Lung microvascular endothelial cell (primary cell): Measurements from ENCODE around the gene TTLL8. TPM values are rescaled to one million over a fixed set of nuclear protein-coding genes. Genes with fewer than 3 reads are reported as not detected.
"Not testable (repeated sequence)": the region's sequence is repeated elsewhere in the genome, so short reads cannot be mapped to it uniquely, and the experiment has no call there.

Experiments
- DNase-seq, 2 donors: peaks; one replicate each; pipeline versions ENCODE4 v3.0.0 to v3.0.0-alpha.2; 2010; ENCODE audit warnings: low read depth in 2 of 2
- total RNA-seq: library from RNA; depleted of rRNA; stranded (reverse); fragments of >200 nt; gene quantifications from 2 replicates; pipeline ENCODE4 v1.2.1, GENCODE V29; 2014

The TTLL8 gene
- not detected in 2 replicates for total RNA-seq

DNA sequence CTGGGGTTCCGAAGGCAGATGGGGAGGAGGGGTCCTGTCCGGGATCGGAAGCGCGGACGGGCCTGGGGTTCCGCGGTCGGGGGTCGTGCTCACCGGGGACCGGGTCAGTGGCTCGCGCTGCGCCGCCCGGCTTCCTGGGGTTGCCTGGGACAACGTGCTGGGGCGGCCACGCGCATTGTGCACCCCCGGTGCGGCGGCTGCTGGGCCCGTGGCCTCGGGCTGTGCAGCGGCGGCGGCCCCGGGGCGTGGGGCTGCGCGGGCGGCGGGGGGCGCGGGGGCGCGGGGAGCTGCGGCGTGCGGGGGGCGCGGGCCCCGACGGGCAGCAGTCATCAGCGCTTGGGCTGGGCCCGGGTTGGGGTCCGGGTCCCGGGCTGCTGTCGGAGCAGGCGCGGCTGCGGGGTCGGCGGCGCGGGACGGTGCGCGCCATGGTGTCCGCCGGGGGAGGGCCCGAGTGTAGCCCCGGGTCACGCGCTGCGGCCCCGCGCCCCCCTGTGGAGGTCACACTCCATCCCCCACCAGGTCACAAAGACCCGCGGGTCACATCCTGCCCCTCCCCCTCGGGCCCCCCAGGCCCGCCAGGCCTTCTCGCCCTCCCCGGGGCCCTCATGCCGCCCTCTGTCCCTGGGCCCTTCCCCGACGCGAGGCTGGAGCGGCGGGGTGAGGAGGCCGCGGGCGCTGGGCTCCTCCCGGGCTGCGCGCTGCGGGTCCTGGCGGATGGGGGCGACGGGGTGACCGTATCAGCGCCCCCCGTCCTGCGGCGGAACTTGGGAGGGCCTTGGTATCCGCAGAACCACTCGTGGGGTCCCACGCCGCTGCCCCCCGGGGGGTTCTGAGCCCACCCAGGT, at the start of gene TTLL8:
Gene TTLL8, minus strand, starts transcription at position 238 of the 845 bp plus-strand sequence.
- no peak for DNase-seq

DNA sequence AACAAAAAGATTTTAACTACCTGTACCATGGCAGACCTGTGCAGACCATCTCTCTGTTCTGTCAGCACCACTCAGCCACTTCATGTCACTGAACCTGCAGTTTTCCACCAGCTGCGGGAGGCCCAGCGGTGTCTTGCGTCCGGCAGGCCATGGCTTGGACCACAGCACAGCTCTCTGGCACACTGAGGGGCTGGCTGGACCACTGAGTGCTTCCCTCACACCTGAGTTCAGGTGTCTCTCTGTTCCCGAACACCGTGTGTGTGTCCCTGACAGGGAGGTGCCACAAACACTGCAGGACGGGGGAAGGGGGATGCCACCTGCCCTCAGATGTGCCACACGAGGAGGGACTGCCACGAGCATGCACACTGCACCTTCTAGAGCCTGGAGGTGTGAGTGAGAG, 49.4 kb upstream of the TTLL8 start:
- DNase-seq: no peak

- DNase-seq: peak; percentile 69 to 70
Measured at GRCh38 chr22:50105208-50106100, 47.4 kb upstream of the TTLL8 start.

DNA sequence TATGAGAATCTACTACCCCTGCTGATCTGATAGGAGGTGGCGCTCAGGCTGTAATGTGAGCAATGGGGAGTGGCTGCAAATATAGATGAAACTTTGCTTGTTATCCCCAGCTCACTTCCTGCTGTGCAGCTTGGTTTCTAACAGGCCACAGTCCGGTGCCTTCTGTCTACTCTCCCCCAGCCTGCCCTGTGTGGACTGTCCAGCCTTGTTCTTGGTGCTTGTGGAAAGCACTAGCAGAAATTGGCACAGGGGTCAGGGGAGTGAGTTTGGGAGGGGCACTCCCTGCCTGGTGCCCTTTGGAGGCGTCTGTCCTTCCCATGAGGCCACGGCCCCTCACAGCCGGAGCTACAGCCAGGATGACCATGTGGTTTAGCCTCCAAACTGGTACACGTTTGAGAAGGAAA, 46.0 kb upstream of the TTLL8 start:
- DNase-seq: no peak

- DNase-seq: peak in 1 of 2 donors; percentile 33
Measured at GRCh38 chr22:50102946-50103345, 44.8 kb upstream of the TTLL8 start.

DNA sequence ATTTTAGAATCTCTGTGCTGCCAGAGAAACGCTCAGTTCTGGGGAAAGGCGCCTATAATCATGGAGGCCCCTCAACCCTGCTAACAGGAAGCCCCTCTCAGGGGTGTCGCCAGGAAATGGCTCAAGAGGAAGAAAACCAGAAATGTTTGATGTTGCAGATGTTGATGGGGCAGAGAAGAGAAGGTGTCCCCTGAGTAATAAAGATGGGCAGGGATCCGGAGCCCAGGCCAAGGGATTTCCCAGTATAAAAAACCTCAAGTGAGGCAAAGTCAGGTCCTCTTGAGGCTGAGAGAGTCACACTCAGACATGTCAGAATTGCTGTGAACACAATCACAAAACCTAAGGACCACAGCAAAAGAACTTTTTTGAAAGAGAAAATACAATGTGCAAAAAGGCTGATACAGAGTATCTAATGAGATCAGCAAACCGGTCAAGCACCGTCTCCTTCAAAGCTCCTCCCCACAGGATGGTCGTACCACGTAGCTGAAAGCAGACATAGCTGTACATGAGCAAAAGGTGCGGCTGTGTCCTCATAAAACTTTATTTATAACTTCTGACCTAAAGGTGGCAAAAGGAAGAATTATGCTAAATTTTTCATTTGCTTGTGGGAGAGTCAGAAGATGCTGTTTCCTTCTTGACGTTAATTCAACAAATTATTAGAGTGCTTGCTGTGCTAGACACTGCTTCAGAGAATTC, 43.9 kb upstream of the TTLL8 start:
- no peak for DNase-seq

DNA sequence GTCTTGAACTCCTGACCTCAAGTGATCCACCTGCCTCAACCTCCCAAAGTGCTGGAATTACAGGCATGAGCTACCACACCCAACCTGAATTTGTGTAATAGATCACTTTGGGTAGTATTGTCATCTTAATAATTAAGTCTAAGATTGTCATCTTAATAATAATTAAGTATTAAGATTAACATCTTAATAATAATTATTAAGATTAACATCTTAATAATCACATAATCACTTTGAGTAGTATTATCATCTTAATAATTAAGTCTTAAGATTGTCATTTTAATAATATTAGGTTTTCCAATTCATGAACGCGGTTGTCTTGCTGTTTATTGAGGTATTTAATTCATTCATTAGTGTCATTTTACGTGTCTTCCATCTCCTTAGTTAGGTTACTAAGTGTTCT, 40.0 kb upstream of the TTLL8 start:
- DNase-seq: no peak

GRCh38 chr22:50092342-50092741, 34.2 kb upstream of the TTLL8 start:
- no peak for DNase-seq

- no peak for DNase-seq
Measured at GRCh38 chr22:50091092-50091768, 33.1 kb upstream of the TTLL8 start.

DNA sequence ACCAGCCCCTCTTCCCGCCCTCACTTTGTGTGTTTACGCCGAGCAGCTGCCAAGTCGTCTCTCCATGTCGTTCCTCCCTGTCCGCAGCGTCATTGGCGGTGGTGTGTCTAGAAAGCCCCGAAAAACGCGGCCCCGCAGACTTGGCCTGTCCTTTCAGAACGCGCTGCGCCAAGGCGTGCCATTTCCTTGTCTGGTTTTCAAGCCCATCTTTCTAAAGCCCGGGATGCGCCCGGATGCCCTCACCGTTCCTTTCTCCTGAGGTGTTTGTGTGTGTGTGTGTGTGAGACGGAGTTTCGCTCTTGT, 32.3 kb upstream of the TTLL8 start:
- DNase-seq: no peak

GRCh38 chr22:50089682-50090411, 31.7 kb upstream of the TTLL8 start, which contains the start of gene MOV10L1:
Gene MOV10L1, plus strand, starts transcription at chr22:50090006. Its CDS starts 83 bp downstream, at chr22:50090089.
- peak; percentile 50 to 59 for DNase-seq

DNA sequence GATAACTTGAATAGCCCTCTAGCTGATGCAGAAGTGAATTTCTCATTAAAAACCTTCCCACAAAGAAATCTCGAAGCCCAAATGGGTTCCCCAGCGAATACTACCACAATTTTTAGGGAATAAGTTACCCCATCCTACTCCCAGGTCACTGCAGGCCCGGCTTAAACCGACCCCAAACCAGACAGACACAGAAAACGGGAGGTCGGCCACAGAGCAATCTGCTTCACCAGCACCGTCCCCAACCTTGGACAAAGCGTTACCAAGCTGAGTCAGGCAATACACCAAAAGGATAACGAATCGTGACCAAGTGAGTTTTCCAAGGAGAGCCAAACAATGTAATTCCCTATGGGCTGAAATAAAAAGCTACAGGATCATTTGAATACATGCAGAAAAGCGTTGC, 31.1 kb upstream of the TTLL8 start:
- no peak for DNase-seq

DNA sequence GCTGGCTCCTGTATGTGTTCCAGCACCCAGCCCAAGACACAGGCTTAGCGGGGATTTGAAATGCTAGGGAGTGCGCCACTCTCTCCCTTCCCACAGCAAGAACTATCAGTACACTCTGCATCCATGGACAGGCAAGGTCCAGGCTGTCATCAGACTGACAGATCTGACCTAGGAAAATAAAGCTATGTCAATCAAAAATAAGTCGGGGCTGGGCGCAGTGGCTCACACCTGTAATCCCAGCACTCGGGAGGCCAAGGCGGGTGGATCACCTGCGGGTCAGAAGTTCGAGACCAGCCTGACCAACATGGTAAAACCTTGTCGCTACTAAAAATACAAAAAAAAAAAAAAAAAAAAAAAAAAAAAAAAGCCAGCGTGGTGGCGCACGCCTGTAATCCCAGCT, 30.0 kb upstream of the TTLL8 start:
- no peak for DNase-seq

DNA sequence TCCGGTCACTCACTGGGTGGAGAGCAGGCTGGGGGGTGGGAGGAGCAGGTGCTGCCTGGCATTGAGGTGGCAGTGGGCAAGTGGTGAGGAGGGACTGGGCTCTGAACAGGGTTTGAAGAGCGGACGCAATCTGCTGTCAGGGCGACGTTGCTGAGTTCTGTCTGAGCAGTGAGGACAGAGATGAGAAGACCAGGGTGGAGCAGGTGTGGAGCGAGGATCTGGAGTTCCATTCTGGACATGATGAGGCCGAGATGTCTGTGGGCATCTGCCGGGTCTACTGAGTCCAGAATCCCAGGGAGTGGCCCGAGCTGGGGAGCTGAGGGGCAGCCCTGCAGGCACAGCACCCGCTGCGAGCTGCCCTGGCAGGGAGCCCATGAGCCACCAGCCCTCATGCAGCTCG, 29.5 kb upstream of the TTLL8 start:
- DNase-seq: no peak

DNA sequence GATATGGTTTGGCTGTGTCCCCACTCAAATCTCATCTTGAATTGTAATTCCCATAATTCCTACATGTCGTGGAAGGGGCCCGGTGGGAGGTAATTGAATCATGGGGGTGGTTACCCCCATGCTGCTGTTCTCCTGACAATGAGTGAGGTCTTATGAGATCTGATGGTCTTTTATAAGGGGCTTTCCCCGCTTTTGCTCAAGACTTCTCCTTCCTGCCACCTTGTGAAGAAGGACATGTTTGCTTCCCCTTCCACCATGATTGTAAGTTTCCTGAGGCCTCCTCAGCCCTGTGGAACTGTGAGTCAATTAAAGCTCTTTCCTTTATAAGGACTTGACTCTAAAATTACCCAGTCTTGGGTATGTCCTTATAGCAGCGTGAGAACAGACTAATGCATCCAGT, 28.9 kb upstream of the TTLL8 start:
- not testable (repeated sequence) for DNase-seq

GRCh38 chr22:50086526-50086925, 28.4 kb upstream of the TTLL8 start:
- no peak for DNase-seq

DNA sequence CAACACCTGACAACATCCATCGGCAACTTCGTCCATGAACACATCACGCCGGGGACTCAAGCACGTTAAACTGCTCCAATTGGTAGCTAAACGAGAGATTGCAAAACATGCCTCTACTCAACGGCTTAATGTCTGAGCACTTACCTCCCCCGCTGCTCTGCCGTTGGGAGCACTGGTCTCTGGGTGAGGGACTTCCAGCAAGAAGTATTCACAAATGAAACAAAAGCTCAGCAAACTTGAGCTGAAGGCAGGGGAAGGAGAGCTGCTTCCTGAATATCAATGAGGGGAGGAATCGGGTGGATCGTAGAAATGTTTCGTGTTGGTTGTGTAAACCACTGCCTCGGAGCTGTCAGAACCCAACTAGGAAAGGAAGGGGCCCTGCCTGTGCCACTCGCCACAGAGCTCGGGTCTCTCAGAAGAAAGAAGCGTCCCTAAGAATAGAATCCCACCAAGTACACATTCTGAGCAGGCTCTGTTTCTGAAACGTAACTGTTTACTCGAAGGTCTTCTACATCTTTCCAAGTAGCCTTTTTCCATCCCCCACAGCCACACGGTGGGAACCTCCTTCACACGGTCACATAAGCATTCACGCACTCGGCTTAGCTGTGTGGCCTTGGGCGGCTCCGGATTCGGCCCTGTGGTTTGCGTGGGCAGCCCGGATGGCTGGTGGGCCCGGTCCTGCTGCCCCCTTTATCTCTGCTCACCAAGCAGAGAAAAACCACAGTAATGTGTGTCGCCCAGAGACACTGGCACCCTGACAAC, 27.3 kb upstream of the TTLL8 start, which contains the start of gene MLC1:
Gene MLC1, minus strand, starts transcription at position 216 of the 762 bp plus-strand sequence. CDS start 524 bp downstream, outside the sequence.
- DNase-seq: no peak

DNA sequence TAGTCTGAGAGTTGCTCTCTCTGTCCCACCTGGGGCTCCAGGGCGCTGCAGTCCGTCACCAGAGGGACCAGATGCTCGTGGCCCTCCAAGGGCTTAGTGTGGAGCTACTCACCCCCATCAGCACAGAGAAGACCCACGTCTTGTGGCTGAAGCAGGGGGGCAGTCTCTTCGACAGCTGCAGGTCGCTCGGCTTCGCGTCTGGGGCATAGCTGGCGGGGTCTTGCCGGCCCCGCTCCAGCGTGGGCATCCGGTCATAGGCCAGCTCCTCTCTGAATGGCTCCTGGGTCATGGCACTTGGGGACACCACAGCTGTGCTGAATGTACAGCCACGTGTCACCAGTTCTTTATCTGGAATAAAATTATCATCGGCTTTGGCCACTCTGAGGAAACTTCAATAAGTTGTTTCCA, 26.5 kb upstream of the TTLL8 start:
- no peak for DNase-seq

DNA sequence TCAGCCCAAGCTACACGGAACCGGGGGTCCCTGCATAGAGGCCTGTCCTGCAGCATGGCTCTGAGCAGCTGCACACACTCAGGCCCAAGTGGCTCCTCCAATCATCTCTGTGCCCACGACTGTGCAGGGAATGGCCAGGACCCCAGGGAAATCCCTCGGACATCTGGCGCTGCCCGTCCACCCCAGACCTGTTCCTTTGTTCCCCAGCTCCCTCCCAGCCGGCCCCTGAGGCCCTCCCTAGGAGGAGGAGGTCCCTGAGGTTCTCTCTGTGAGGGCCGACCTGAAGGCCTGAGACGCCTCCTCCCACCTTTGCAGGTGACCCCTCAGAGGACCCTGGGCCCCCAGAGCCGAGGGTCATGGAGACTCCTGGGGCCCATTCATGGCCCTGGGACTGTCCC, 26.0 kb upstream of the TTLL8 start:
- DNase-seq: no peak
